Activated CD8-positive, alpha-beta memory T cell treated with anti-CD3 and anti-CD28 coated beads, Interleukin-2, amount 50 U/mL, for 48 hours (primary cell): ENCODE results near the gene SKI.

ENCODE experiments used
- DNase-seq: peaks from one replicate; pipeline ENCODE4 v3.0.0-alpha.2; 2020

The SKI gene

DNA sequence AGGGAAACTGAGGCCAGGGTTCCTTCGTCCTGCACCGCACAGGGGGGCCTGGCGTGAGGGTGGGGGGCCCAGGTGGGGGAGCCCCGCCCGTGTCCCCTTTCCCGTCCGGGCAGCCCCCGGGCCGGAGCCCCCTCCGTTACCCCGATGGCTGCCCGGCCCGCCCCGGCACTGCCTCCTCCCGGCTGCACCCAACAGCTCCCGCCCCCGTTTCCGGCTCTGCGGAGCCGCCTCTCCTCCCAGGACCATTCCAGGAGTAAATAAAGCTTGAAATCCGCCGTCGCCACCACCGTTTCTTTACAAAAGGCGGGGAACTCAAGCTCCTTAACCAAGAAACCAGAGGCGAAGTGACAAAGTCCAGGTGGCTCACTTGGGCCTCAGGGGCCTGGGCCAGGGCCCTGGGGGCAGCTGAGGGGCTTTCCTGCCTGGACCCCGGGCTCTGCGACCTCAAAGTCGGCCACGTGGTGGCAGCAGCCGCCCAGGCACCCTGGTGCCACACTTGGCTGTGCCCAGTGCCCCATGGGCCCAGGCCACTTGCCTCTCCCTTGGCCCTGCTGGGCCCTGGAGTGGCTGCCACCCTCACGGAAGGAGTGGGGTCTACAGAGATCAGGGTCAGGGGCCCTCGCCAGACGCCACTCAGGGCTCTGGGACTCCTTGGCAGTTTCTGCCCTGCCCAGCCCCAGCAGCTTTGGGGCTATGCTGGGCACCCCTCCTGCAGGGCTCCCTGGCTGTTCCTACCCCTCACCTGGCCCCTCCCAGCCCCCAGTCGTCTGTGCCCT is 33.0 kb upstream of the SKI start:
- peak; percentile 90 for DNase-seq

DNA sequence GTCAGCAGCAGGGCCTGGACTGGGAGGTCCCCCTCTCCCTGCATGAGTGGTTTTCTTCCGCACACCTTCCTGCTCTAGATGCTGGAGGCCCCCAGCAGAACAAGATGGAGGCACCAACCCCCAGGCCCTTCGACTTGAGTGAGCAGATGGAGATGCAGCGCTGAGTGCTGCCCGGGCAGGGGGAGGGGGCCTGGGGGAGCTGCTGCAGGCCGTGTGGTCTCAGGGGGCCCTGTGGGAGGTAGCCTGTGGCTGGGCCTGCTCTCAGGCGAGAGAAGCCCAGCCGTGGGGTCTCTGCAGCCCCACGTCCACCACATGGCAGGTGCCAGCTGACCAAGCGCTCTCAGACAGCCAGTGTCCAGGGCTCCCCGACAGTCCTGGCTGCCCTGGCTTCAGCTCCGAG is 32.3 kb upstream of the SKI start:
- no peak for DNase-seq

DNA sequence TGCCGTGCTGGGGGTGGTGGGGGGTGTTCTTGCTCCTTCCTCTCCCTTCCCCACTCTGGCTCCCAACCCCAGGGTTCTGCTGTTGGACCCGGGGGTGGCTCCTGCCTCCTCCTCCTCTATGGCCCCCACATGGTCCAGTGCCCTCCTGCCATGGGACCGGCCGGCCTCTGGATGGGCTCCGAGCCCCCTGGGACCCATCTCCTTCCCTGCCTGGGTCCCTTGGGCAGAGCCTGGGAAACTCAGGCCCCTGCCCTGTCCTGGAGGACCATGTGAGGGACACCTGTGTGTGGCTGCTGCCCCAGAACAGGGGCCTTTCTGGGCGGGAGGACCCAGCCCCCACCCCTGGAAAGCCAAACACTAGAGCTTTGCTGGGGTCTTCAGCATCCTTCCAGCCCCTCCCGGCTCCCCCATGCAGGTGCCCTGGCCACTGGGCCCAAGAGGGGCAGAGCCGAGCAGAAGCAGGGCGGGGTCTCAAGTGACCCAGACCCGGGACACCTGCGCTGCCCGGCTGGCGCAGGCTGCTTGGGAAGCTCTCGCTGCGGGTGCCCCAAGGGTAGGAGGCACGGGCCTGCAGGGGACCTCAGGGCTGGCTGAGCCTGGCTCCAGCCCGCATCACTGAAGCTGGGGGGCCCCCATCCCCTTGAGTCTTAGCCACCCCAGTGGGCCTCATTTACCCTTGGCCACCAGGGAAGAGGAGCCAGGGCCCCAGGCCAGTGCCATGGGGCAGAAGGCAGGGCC is 31.0 kb upstream of the SKI start:
- no peak for DNase-seq

DNA sequence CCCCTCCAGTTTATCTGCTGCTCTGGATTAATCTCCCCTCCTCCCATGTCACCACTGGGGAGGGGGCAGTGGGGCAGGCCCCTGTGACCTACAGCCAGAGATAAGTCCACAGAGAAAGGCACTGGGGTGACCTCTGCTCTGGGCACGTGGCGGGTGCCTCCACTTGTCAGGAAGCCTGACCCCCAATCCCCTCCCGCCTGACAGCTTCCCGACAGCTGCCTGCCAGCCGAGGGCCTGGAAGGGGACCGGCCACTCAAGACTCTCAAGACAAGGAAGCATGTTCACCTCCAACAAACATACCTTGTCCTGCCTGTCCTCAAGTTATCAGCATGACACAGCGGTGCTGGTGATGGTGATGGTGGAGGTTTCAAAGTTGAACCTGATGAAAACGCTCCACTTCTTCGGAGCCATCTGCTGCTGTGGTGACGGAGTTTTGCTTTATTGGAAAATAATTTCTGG is 30.4 kb upstream of the SKI start:
- DNase-seq, result no peak

DNA sequence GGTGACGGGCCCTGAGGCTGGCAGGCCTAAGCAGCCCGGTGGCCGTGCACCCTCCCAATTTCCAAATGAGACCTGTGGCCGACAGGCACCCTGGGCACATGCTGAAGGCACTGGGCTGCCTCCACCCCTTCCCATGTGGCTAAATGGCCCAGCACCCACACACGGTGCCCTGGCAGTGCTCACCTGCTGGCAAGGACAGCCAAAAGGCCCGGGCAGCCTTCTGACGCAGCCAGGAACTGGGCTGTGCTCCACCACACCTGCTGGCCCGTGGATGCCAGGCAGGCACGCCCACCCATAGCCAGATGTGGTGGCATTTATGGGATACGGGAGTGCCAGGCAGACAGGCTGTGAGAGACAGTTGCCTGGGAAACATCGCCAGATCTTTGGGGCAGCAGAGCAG is 29.5 kb upstream of the SKI start:
- no peak for DNase-seq

DNA sequence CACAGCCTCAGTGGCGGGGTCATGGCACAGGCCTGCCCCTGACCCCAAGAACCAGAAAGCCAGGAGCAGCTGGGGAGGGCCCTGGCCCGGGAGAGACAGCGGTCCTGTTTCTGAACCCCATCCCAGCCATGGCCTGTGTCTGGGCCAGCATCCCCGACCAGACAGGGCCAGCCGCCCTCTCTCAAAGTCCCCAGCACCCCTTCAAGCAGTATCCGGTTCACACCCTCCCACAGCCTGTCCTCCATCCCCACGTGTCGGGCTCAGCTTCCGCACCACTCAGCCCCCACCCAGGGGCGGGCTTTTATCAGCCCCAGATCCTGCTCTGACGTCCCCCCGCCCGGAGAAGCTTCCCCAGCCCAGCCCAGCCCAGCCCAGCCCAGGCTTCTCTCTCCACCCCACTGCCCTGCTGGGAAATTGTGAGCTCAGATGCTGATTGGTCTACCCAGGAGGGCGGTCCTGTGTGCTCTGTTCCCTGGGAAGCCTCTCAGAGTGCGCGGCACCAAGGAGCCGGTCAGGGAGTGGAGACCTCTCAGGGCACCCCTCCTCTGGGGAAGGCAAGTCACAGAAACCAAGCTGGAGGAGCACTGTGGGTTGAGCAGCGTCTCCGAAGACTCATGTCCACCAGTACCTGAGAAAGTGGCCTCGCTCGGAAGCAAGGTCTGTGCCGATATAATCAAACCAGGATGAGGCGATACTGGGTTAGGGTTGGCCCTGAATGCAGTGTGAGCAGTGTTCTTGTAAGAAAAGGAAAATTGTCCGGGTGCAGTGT is 28.9 kb upstream of the SKI start:
- peak; percentile 88 for DNase-seq

DNA sequence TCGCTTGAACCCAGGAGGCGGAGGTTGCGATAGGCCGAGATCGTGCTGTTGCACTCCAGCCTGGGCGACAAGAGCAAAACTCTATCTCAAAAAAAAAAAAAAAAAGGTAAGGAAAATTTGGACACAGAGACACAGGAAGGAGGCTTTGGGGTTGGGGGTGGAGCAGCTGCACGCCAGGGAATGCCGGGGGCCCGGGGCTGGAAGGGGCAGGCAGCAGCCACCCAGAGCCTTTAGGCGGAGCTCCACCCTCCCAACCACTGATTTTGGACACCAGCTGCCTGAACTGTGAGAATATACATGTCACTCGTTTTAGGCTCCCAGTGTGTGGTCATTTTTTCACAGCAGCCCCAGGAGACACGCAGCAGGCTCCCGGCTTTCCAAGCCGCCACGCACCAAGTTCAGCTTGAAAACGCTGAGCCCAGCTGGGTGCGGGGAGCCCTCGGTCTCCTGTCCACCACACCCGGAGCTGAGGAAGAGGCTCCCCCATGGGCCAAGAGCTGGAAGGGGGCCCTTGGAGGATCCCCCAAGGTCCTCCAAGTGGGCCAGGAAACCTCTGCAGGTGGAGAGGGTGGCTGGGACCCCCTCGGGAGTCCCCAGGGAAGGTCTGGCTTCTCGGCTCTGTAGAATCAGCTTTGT is 27.7 kb upstream of the SKI start:
- no peak for DNase-seq

DNA sequence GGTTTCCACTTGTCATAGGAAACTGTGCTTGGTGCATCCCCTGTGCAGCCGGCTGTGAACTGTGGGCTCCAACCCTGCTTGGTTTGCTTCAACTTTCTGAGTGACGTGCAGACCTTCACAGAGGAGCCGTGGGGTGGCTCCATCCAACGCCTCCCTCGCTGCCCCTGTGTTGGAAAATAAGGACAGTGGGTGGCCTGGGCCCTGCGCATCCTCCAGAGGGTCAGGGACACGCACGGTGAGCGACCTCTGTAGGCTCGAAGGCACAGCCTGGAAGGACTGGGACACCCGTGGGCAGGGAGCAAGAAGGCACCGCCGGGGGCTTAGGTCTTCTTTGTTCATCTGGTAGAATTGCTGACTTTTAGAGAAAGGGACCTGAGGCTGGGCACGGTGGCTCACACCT is 27.1 kb upstream of the SKI start:
- DNase-seq, result no peak

DNA sequence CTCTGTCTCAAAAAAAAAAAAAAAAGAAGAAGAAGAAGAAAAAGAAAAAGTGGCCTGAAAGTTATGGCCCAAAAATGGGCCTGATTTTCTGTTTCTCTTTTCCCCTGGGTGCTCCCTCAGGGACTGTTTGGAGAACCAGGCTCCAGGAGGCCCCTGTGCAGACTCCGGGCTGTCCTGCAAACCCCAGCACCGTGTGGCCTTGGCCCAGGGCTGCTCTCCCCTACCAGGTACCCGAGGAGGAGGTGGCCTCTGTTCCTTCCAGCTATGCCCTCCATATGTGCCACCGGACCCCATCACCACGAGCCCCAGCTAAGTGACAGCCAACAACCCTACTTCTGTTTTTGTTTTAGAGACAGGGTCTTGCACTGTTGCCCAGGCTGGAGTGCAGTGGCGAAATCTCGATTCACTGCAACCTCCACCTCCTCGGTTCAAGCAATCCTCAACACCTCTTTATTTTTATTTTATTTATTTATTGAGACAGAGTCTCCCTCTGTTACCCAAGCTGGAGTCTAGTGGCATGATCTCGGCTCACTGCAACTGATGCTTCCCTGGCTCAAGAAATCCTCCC is 26.0 kb upstream of the SKI start:
- no peak for DNase-seq

DNA sequence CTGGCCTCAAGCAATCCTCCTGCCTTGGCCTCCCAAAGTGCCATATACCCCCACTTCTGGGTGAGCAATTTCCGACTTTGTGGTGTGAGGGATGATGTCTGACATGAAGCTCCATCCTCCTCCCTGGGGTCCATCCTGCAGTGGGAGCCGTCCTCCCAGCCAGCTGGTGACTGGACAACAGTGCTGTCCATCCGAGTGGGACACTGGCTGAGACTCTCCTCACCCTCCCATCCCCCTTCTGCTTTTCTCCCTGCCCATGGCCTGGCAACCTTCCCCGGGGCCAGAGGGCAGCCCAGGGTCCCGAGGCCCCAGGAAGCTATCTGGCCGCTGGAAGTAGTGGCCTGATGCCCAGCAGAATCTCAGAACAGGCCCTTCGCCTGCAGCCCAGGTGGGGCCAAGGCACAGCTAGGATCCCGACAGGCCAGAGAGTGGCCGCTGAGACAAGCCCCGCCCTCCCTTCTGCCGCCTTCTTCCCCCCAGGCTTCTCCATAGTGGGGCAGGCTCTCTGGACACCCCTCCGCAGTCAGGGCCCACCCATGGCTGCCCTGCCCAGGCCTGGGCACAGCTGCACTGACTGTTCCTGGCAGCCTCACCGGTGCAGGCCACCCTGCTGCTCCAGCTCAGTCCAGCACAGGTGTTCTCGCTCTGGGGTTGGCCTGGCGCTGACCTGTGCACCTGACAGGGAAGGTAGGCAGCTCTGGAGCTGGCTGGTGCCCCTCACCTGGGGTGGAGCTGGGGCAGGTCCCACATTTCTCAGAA is 25.1 kb upstream of the SKI start:
- no peak for DNase-seq

DNA sequence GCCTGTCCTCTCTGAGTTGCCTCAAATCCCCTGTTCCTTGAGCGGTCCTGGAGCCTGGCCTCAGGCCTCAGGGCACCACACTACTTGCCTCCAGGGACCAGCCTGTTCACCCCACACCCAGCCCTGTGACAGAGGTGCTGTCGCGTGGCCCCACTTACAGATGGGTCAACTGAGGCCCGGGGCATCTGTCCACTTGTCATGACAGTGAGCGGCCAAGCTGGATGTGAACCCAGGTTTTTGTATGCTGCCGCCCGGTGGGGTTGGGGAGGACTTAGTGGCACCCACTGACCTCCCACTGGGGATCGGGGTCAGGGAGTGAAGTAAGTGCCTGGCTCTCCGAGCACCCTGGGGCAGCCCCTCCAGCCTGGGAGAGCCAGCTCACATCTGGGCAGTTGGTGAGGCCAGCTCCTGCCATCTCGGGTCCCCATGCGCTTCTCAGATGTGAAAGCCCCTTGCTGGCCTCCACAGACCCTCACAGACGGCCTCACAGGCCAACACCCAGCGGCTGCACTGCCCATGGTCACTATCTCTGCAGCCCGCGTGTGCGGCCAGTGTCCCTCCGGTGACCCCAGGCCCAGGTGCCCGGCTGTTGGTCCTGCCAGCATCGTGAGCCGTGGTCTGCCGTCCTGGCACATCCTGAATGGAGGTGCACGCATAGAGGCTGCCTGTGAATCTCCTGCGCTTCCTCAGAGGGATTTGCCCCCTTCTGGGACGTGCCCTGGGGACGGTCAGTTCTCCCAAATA is 24.3 kb upstream of the SKI start:
- DNase-seq, result no peak

DNA sequence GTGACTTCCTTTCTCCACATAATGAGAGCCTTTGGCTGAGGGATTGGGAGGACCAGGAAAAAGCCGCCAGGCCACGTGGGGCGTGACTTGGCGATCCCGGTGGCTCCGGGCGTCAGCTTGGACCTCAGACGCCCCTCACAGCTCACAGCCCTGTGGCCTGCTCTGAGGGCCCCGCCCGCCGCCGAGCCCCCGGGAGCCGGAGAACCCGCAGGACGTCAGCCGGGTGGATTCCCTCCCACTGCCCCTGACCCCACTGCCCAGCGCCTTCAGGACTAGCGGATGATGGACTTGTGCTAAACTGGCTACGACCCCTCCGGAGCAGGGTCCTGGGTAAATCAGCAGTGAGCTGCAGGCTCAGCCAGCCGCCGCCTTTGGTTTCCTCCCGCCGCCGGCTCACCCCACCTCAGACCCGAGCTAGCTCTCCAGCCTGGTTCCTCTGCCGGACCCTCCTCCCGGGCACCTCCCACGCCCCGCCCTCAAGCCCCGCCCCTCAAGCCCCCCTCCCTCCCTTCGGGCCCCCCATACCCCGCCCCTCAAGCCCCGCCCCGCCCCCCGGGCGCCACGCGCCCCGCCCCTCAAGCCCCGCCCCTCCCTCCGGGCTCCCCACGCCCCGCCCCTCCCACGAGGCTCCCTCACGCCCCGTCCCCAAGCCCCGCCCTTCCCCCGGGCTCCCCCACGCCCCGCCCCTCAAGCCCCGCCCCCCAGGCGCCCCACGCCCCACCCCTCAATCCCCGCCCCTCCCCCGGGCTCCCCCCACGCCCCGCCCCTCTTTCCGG is 23.5 kb upstream of the SKI start:
- DNase-seq, result no peak

DNA sequence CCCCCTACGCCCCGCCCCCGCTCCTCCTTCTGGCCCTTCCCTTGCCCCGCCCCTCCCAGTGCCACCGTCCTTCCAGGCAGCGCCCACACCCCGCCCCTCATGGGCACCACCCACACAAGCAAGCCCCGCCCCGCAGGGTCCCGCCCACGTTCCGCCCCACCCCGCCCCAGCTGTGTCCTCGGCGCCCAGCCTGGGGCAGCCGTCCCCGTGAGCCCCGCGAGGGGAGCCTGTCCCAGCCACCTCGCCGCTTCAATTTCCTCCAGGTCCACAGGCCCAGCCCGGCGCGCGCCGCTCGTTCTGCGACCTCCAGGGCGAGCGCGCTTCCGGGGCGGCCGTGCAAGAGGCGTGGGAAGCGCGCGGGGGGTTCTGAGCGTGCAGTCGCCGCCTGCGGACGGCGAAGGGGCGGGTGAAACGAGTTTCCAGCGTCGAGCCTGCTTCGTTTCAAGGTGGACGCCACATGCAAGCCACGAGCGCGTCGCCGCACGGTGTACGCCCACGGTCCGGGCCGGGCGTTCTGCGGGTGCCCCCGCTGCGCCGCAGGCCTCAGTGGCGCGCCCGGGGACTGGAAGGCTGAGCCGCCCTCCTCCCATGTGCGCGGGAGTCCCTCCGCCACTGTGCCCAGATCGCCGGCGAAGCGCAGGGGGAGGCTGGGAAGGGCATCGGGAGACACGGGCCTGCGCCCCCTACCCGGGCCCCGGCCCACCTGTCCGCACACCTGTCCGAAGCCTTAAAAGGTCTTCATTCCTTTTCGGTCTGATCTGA is 22.7 kb upstream of the SKI start:
- peak; percentile 94 for DNase-seq

DNA sequence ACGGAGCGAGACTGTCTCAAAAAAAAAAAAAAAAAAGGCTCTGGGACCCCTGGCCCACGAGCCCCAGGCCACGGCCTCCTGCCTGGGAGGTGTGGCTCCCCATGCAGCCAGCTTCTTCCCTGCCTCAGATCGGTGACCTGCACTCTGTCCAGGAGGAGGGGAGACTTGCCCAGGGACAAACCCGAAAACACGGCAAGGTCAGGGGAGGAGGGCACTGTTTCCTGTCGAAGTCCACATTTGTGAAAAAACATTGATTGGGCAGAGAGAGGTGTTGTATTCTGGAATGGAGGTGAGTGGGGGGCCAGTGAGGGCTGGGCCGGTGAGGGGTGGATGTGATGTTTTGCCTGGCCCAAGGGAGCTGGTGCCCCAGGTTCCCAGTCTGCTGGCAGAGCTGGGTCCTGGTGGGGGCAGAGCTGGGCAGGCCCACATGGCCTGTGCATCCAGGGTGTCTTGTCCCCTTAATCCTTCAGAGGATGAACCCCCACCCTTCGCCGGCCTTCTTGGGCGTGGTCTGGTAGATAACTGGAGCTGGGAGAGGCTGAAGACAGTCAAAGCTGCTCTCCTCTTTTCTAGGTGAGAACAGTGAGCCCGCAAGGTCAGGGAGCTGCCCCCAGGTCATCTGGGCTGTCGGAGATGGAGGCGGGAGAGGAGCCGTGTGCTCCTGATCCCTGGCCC is 21.2 kb upstream of the SKI start:
- no peak for DNase-seq

DNA sequence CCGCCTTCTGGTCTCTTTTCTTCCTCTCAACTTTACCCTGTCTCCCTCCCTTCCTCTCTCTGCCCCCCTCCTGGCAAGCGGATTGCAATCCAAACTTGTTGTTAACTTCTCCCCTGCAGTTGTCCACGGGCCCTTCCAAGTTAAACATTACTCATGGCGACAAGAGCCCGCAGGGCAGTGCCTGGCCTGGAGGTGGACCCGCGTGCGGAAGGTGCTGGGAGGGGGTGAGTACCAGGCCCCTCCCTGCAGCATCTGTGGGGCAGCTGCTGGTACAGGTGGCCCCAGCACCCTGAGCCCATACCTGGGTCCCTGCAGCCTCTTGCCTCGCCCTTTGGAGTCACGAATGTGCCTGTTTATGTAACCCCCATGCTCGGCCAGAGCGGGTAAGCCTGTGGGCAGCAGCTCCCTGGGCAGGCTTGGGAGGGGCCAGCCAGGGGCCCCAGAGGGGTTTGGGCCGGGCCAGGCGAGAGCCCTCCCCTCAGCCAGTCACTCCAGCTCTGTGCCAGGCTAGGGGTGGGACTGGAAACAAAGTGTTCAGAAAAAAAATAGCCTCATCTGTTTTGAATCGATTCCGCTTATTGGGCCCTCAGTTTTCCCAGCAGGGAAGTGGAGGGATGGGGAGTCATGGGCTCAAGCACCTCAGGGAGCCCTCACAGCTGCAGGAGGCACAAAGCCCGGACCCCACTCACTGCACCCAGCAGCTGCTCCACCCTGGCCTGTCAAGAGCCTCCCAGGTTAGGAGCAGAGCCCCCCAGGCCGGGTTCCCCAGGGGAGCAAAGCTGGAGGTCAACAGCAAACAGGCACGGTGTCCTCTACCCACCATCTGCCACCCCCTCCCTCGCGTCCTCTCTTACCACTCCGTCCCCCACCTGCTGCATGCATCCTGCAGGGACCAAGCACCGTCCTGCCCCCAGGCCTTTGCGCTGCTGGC is 19.5 kb upstream of the SKI start:
- DNase-seq, result no peak

DNA sequence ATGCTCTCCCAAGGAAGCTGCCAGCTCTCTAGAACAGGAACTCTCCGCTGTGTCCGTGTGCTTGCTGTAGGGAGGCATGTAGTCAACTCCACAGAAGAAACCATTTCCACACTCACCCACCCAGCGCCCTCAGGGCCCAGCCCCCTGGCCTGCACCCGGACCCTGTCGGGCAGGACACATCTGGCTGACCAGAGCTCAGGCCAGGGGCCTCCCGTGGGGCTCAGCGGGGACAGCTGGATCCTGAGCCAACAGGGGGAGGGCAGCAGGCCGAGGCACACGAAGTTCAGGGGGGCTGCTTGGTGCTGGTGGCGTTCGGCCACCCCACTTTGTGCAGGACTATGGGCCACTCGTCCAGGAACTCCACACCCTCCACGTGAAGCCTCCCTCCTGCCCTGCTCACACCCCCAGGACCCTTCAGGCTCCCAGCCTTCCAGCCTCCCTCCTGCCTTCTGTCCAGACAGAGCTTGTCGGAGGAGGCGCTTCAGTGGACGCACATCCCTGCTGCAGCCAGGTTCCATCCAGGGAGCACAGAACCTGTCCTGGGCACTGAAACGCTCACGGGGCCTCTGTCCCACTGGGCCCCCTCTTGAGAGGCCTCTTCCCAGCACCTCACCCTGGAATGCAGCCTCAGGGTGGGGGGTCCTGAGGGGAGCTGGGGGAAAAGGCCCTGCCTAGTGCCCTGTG is 18.6 kb upstream of the SKI start:
- DNase-seq, result no peak

DNA sequence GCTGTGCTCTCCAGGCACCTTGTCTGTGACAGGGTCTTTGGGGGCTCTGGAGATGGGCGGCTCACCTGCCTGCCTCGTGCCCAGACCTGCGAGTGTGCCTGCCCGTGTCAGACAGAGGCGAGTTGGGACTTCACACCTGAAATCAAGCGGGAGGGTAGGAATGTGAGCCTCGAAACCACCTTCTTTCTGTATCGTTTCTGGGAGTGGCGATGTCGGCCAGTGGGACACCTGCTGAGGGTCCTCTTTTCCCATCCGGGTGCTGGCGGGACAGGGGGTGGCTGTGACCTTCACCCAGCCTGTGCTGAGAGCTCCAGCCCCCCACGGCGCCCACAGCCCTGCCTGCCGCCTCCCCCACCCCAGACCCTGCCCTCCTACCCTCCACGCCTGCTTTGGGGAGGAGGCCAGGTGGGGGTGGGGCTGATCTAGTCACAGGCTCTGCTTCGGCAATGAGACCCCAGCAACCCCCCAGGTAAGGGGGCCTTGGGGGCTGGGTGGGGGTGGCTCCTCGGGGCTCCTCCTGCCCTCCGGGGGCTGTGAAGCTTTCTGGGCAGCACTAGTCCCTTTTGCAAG is 17.9 kb upstream of the SKI start:
- DNase-seq, result no peak
